C4-2B (cell line): ENCODE results near the gene RHNO1.

ENCODE experiments used
- H3K27ac ChIP-seq: fragments of 450-650 bp; 2 replicates; pipeline ENCODE4 v1.5.1; 2017
- CTCF ChIP-seq: fragments of 450-650 bp; conservative IDR thresholded peaks from 2 replicates; pipeline ENCODE4 v1.5.1; 2017; ENCODE audit warnings: mild to moderate bottlenecking
- ZFX ChIP-seq: fragments of 450-650 bp; IDR thresholded peaks from 2 replicates; pipeline ENCODE4 v1.6.1; 2017

Gene RHNO1

DNA sequence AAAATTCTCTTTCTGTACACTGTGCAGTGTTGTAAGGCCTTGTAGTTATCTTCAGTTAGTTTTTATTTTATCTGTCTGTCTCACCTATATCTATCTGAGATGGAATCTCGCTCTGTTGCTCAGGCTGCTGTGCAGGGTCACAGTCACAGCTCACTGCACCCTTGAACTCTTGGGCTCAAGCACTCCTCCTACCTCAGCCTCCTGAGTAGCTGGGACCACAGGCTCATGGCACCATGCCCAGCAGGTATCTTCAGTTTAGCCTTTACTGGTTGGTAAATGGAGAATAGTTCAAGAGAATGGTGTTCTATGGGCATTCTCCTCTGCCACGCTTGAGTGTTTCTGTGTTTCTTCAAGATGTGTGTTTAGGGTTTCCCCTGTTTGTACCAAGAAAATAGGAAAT is 27.2 kb downstream of the RHNO1 start:
- no peak for TF ChIP-seq ZFX
- no peak for TF ChIP-seq CTCF
- H3K27ac ChIP-seq: no peak overlapping the region

DNA sequence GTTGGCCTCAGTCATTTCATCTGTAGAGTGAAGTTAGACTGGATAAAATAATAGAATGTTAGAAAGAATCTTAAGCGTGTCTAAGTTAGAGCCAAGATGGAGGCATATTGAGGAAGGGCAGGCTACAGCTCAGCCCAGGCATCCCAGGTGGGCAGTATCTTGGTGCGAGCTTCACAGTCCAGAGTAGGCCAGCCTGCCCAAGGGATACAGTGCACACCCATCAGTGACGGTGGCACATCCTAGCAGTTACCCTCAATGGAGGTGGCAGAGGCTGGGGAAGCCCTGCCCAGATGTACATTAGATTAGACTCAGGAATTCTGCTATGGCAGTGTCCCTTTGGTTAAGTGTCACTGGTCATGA is 35.2 kb downstream of the RHNO1 start:
- H3K27ac ChIP-seq: no peak overlapping the region
- TF ChIP-seq ZFX (no peak), CTCF (no peak)

GRCh38 chr12:2919249-2919648 is 42.2 kb downstream of the RHNO1 start:
- TF ChIP-seq ZFX: no peak
- TF ChIP-seq CTCF: no peak
- H3K27ac ChIP-seq: no peak overlapping the region

GRCh38 chr12:2922329-2922728 is 45.3 kb downstream of the RHNO1 start:
- TF ChIP-seq ZFX (no peak), CTCF (no peak)
- H3K27ac ChIP-seq: no peak overlapping the region

DNA sequence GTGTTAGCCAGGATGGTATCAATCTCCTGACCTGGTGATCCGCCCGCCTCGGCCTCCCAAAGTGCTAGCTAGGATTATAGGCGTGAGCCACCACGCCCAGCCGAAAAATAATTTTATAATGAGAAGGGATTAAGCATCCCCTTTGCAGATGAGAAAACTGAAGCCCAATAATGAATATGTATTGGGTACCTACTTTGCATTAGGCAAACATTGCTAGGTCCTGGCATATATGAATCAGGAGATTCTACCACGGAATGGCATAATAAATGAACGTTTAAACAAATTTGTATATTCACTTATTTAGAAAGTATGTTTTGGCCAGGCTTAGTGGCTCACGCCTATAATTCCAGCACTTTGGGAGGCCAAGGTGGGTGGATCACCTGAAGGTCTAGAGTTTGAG is 46.0 kb downstream of the RHNO1 start:
- TF ChIP-seq CTCF (no peak), ZFX (no peak)
- no peak overlapping the region for H3K27ac ChIP-seq

DNA sequence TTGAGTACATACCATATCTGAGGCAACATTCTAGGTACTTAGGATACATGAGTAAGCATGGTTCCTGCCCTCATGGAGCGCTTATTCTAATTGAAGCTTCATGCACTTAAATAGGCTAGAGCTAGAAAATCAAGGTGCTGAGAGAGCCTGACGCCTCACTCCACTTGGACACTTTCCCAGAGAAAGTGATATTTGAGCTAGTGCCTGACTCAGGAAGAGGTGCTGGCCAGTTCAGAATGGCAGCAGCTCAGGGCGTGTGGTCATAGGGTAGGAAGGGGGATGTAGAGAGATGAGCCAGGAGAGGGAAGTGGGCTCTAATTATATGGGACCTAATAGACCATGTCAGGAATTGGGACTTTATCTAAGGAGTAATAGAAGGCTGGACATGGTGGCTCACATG is 47.0 kb downstream of the RHNO1 start:
- no peak for TF ChIP-seq CTCF
- no peak for TF ChIP-seq ZFX
- H3K27ac ChIP-seq: no peak overlapping the region

- TF ChIP-seq CTCF (no peak), ZFX (no peak)
- no peak overlapping the region for H3K27ac ChIP-seq
These were observed 48.4 kb downstream of the RHNO1 start for GRCh38 chr12:2925322-2925995.
